GM12878 (cell line): Measurements from ENCODE around the gene UNC45A. TPM values are rescaled to one million over a fixed set of nuclear protein-coding genes. Genes with fewer than 3 reads are reported as not detected.

ENCODE experiments used
- ATAC-seq: fragments of 200-7000 bp; cut with Tn5 transposase; 3 replicates; pipeline ENCODE4 v1.9.1; 2020; ENCODE audit warnings: mild to moderate bottlenecking, moderate library complexity
- BruUV-seq: library from RNA; stranded (reverse); fragments of 400-500 nt; replicated peaks from 2 replicates; lab custom pipeline; 2021; lab: Mats Ljungman, UMichigan
- CTCF ChIA-PET: fragments of 300-600 bp; sonication (Branson Sonifier 250); formaldehyde crosslinking; extraction: SDS; loops from one replicate; lab custom pipeline; 2021; ENCODE audit warnings: inconsistent platforms; lab: Yijun Ruan, JAX
- POLR2A ChIA-PET: fragments of 350-600 bp; formaldehyde crosslinking; extraction: SDS; loops from one replicate; lab custom pipeline; 2021; ENCODE audit warnings: inconsistent platforms; lab: Charles Lee
- RAD21 ChIA-PET: fragments of 300-600 bp; sonication (Branson Sonifier 250); formaldehyde crosslinking; loops from one replicate; lab custom pipeline; 2023; ENCODE audit warnings: antibody characterized with exemption; ENCODE audit not compliant: unreplicated experiment; lab: Charles Lee
- SMC1A ChIA-PET: fragments of 300-600 bp; sonication (Branson Sonifier 250); formaldehyde crosslinking; loops from one replicate; lab custom pipeline; 2023; ENCODE audit not compliant: unreplicated experiment, uncharacterized antibody; lab: Charles Lee
- DNase-seq: peaks from one replicate; pipeline ENCODE4 v3.0.0-alpha.2; 2011; ENCODE audit warnings: low read depth, low spot score
- FAIRE-seq: peaks from 3 replicates; lab custom pipeline; 2011; peaks lifted over from hg19 to GRCh38; lab: Jason Lieb, UNC
- H2AFZ ChIP-seq: 2 replicates; pipeline ENCODE4 v1.6.0; 2011; ENCODE audit warnings: low read depth, low read length, control low read depth; ENCODE audit not compliant: control insufficient read depth
- H3K27ac ChIP-seq: 2 replicates; pipeline ENCODE4 v1.5.1; 2011; ENCODE audit warnings: control low read depth; ENCODE audit not compliant: control insufficient read depth, insufficient read depth
- H3K27me3 ChIP-seq, 2 experiments: replicated peaks in 1 of 2; 2 replicates each; pipeline versions ENCODE4 v1.6.0 to v1.6.1; 2011; ENCODE audit warnings: low read length in 1 of 2; ENCODE audit not compliant: control insufficient read depth in 2 of 2, insufficient read depth in 2 of 2
- H3K36me3 ChIP-seq, 2 experiments: 2 replicates each; pipeline ENCODE4 v1.5.1; 2011; ENCODE audit warnings: low read length in 1 of 2; ENCODE audit not compliant: control insufficient read depth in 2 of 2, insufficient read depth in 2 of 2
- H3K4me1 ChIP-seq: 2 replicates; pipeline ENCODE4 v1.6.1; 2011; ENCODE audit warnings: mild to moderate bottlenecking, low read length, moderate library complexity, mixed read lengths; ENCODE audit not compliant: control insufficient read depth, insufficient read depth
- H3K4me2 ChIP-seq: 2 replicates; pipeline ENCODE4 v1.6.0; 2011; ENCODE audit warnings: control low read depth; ENCODE audit not compliant: control insufficient read depth, insufficient read depth
- H3K4me3 ChIP-seq: fragments of 200-600 bp; sonication (generic); 2 replicates; pipeline ENCODE4 v1.5.1; 2016
- H3K79me2 ChIP-seq: 2 replicates; pipeline ENCODE4 v1.6.0; 2011; ENCODE audit warnings: low read length; ENCODE audit not compliant: control insufficient read depth, insufficient read depth
- H3K9ac ChIP-seq: 2 replicates; pipeline ENCODE4 v1.8.0; 2011; ENCODE audit warnings: low read length, control low read depth, mixed read lengths; ENCODE audit not compliant: control insufficient read depth, insufficient read depth
- H3K9me3 ChIP-seq: replicated peaks from 3 replicates; pipeline ENCODE4 v1.5.1; 2011; ENCODE audit warnings: mild to moderate bottlenecking, low read length; ENCODE audit not compliant: control insufficient read depth, insufficient read depth
- H4K20me1 ChIP-seq: 2 replicates; pipeline ENCODE4 v1.6.0; 2011; ENCODE audit not compliant: control insufficient read depth, insufficient read depth
- ASH2L ChIP-seq: fragments of 300-600, 200-600 bp; sonication (generic); IDR thresholded peaks from 2 replicates; pipeline ENCODE4 v1.6.1; 2017; ENCODE audit warnings: low read depth, mild to moderate bottlenecking, borderline replicate concordance
- BACH1 ChIP-seq: fragments of 450-650 bp; IDR thresholded peaks from 2 replicates; pipeline ENCODE4 v1.6.1; 2017; ENCODE audit warnings: mild to moderate bottlenecking, borderline replicate concordance
- CBX5 ChIP-seq: sonication (generic); IDR thresholded peaks from 2 replicates; pipeline ENCODE4 v1.6.1; 2016; ENCODE audit warnings: low read depth, moderate library complexity, mild to moderate bottlenecking, inconsistent platforms
- CTCF ChIP-seq, 3 experiments: IDR thresholded peaks in 2 of 3; conservative IDR thresholded peaks in 1 of 3; 2 replicates each; pipeline ENCODE4 v1.5.1; 2011; ENCODE audit warnings: low read depth in 3 of 3, low read length in 3 of 3, mild to moderate bottlenecking in 3 of 3, control low read depth in 2 of 3, moderate library complexity in 2 of 3, inconsistent platforms in 1 of 3, mixed read lengths in 1 of 3; ENCODE audit not compliant: control insufficient read depth in 2 of 3, insufficient read depth in 1 of 3; ENCODE audit errors: extremely low read depth in 1 of 3
- ESRRA ChIP-seq: IDR thresholded peaks from 2 replicates; pipeline ENCODE4 v1.6.1; 2012; ENCODE audit warnings: mild to moderate bottlenecking, low read length, improper control_type of control experiment
- GATAD2B ChIP-seq: fragments of 450-650 bp; conservative IDR thresholded peaks from 2 replicates; pipeline ENCODE4 v1.6.1; 2017; ENCODE audit warnings: low read depth, mild to moderate bottlenecking, moderate library complexity
- IKZF1 ChIP-seq: fragments of 450-650 bp; conservative IDR thresholded peaks from 2 replicates; pipeline ENCODE4 v1.6.1; 2017; ENCODE audit warnings: antibody characterized with exemption, mild to moderate bottlenecking
- NFXL1 ChIP-seq: fragments of 450-650 bp; IDR thresholded peaks from 2 replicates; pipeline ENCODE4 v1.6.1; 2017; ENCODE audit warnings: antibody characterized with exemption, mild to moderate bottlenecking, borderline replicate concordance
- POLR2A ChIP-seq: IDR thresholded peaks from 2 replicates; pipeline ENCODE4 v1.6.1; 2011; ENCODE audit warnings: low read depth, mild to moderate bottlenecking, low read length
- RAD21 ChIP-seq: IDR thresholded peaks from 2 replicates; pipeline ENCODE4 v1.6.1; 2011; ENCODE audit warnings: mild to moderate bottlenecking, low read depth, low read length, moderate library complexity; ENCODE audit not compliant: insufficient read depth
- RUNX3 ChIP-seq: IDR thresholded peaks from 2 replicates; pipeline ENCODE4 v1.6.1; 2012; ENCODE audit warnings: low read length, inconsistent platforms
- SMC3 ChIP-seq: IDR thresholded peaks from 2 replicates; pipeline ENCODE4 v1.6.1; 2011; ENCODE audit warnings: low read length, improper control_type of control experiment, borderline replicate concordance
- SRF ChIP-seq, 2 experiments: IDR thresholded peaks; 2 replicates each; pipeline ENCODE4 v1.6.1; 2011; ENCODE audit warnings: low read depth in 2 of 2, low read length in 2 of 2, mild to moderate bottlenecking in 1 of 2, moderate library complexity in 1 of 2
- STAT3 ChIP-seq: IDR thresholded peaks from 2 replicates; pipeline ENCODE4 v1.6.1; 2011; ENCODE audit warnings: low read depth, low read length, improper control_type of control experiment
- TCF12 ChIP-seq: IDR thresholded peaks from 2 replicates; pipeline ENCODE4 v1.6.1; 2011; ENCODE audit warnings: low read depth, mild to moderate bottlenecking, low read length
- YY1 ChIP-seq: IDR thresholded peaks from 2 replicates; pipeline ENCODE4 v1.6.1; 2011; ENCODE audit warnings: low read depth, mild to moderate bottlenecking, low read length
- ZBTB40 ChIP-seq: fragments of 450-650 bp; IDR thresholded peaks from 2 replicates; pipeline ENCODE4 v1.6.1; 2016; ENCODE audit warnings: mild to moderate bottlenecking, moderate library complexity, borderline replicate concordance
- WGBS: methylation state at CpG from one replicate; pipeline ENCODE4 v1.1.6; 2016; ENCODE audit warnings: low lambda C conversion rate; ENCODE audit not compliant: insufficient replicate concordance, insufficient coverage; ENCODE audit errors: missing lambda C conversion rate; 5-methylcytosine and 5-hydroxymethylcytosine counted together
- in situ Hi-C: fragments of 300-500 bp; cut with MboI; formaldehyde crosslinking; loops from 9 replicates; pipeline ENCODE4 v1.14.3; 2018; ENCODE audit warnings: mixed read lengths
- intact Hi-C: fragments of 100-400 bp; cut with micrococcal nuclease; formaldehyde crosslinking; loops from one replicate; pipeline ENCODE4 v1.14.2; 2022; ENCODE audit not compliant: unreplicated experiment
- polyA plus RNA-seq, 11 experiments: library from polyadenylated mRNA; depleted of rRNA in 4 of 11; unstranded in 6 of 11; stranded (reverse) in 5 of 11; fragments of >200 nt; fragmentation: Nextera tagmentation in 4 of 11; fragmentation: Illumina TruSeq in 1 of 11; extraction: Ambion mirVana in 4 of 11; extraction: Trizol in 1 of 11; gene quantifications; 1 replicate in 1 of 11; 2 replicates in 10 of 11; pipeline versions ENCODE4 v1.2.1 to v1.2.3, GENCODE V29; 2011 to 2016; ENCODE audit warnings: inconsistent platforms in 2 of 11, missing spikeins in 2 of 11, low read depth in 1 of 11
- total RNA-seq, 4 experiments: library from RNA; depleted of rRNA in 3 of 4; stranded (reverse); fragments of >200 nt in 3 of 4; fragmentation: Illumina TruSeq in 1 of 4; extraction: Trizol in 1 of 4; gene quantifications; 2 replicates each; pipeline versions ENCODE4 v1.2.1 to v1.2.3, GENCODE V29; 2013 to 2021

The UNC45A gene
- total and polyA plus RNA-seq, 10 of the 15 experiments (the other 5 are each of a cell fraction or from before 2014, with no cell fraction given): 10.3 to 57.8 (median 40.5) TPM

GRCh38 chr15:90956274-90957030, 21.4 kb downstream of the UNC45A start:
- RAD21 ChIA-PET: interaction anchor here (0.5 to 4.5 kb wide), 9 partner anchors 17 to 315 kb away, joined by 3 to 24 read pairs (median 3); partner anchors contain the start of genes HDDC3 and UNC45A
- BruUV-seq: no TSS peak
- Histone ChIP-seq H3K79me2 (peaks cover 24% of the 10 kb centered on the region), H3K4me3 (peak overlapping the region; percentile 87), H3K27ac (peak overlapping the region; percentile 98), H3K9me3 (no peaks in the 10 kb centered on the region), H3K36me3 (peaks cover 22 to 25% of the 10 kb centered on the region in 2 experiments), H3K4me1 (peaks cover 3% of the 10 kb centered on the region; the same call in 1 of the 2 replicates), H3K9ac (peak overlapping the region; percentile 98), H4K20me1 (no peaks in the 10 kb centered on the region), H2AFZ (no peak overlapping the region), H3K4me2 (peak overlapping the region; percentile 78), H3K27me3 (no peaks in the 10 kb centered on the region)
- FAIRE-seq (no peak), DNase-seq (no peak), ATAC-seq (peak; percentile 11)
- CTCF ChIA-PET: interaction anchor here (0.6 to 6.4 kb wide), 22 partner anchors 10 to 912 kb away, joined by 3 to 74 read pairs (median 5); partner anchors contain the start of genes HDDC3 and UNC45A
- SMC1A ChIA-PET: interaction anchor here (1.0 to 4.1 kb wide), 7 partner anchors 16 to 93 kb away, joined by 3 to 18 read pairs (median 4); partner anchors contain the start of genes HDDC3 and UNC45A
- WGBS: 51% methylated on average over 38 of the region's 56 CpGs
- intact Hi-C loops: loop anchor here (1.0 to 5.0 kb wide), 4 partner anchors 36 to 315 kb away; partner anchors contain the start of genes PRC1 and VPS33B
- POLR2A ChIA-PET: interaction anchor here (0.5 to 3.6 kb wide), 3 partner anchors 16 to 212 kb away, joined by 3 to 26 read pairs (median 5); no protein-coding TSS in a partner anchor
- in situ Hi-C loops: loop anchor here (25.0 kb wide), 1 partner anchor 1369 kb away; the partner anchor contains the start of gene TICRR
- TF ChIP-seq NFXL1: no peak
- peak; percentile 81 for TF ChIP-seq RUNX3
- TF ChIP-seq CBX5: 0 out of 2 replicates have a peak, but pooled peaks have one; percentile 18
- peak; percentile 93 for TF ChIP-seq YY1
- peak; percentile 44; the same call in 1 of the 2 replicates for TF ChIP-seq TCF12
- 0 out of 2 replicates have a peak, but pooled peaks have one; percentile 21 for TF ChIP-seq BACH1
- peak; percentile 79 for TF ChIP-seq RAD21
- peak; percentile 67 for TF ChIP-seq SMC3
- TF ChIP-seq SRF (IDR thresholded peaks at IDR 0.05; ENCODE audit: low read depth in 2 of 2, low read length in 2 of 2): 0 out of 4 replicates have a peak, but pooled peaks of 1 of the 2 experiments have one; percentile 33
- TF ChIP-seq GATAD2B: no peak
- peak; percentile 16; the same call in 1 of the 2 replicates for TF ChIP-seq IKZF1
- peak; percentile 65 to 87 (median 67); a peak in 5 of 6 replicates for TF ChIP-seq CTCF (IDR thresholded peaks at IDR 0.05 in 2 of 3, conservative IDR thresholded peaks at IDR 0.05 in 1 of 3; ENCODE audit: control insufficient read depth in 2 of 3, extremely low read depth in 1 of 3, insufficient read depth in 1 of 3, low read depth in 3 of 3, low read length in 3 of 3)
- no peak for TF ChIP-seq STAT3
- peak; percentile 62 for TF ChIP-seq POLR2A
- TF ChIP-seq ESRRA: no peak
- no peak for TF ChIP-seq ZBTB40
- no peak for TF ChIP-seq ASH2L
